GM19397 (cell line): ENCODE measurements around the gene OR11L1.
A peak's percentile ranks its signal among the peaks of the same experiment; 100 is the strongest.

ENCODE experiments used
- ATAC-seq: cut with Tn5 transposase; IDR thresholded peaks from one replicate; pipeline ENCODE4 v1.9.1; 2021; ENCODE audit warnings: mild to moderate bottlenecking, moderate library complexity; ENCODE audit not compliant: unreplicated experiment

The OR11L1 gene

GRCh38 chr1:247841796-247842195, at the start of gene OR11L1:
TSS of gene OR11L1 (minus strand) at chr1:247841896. CDS start at chr1:247841896, 0 bp downstream.
- ATAC-seq, result no peak

GRCh38 chr1:247884797-247885413, 43.2 kb upstream of the OR11L1 start:
- ATAC-seq, result no peak

- ATAC-seq, result no peak
Observed at GRCh38 chr1:247883346-247883745, 41.6 kb upstream of the OR11L1 start.

GRCh38 chr1:247865416-247865815, 23.7 kb upstream of the OR11L1 start:
- ATAC-seq, result no peak

GRCh38 chr1:247864644-247865043, 22.9 kb upstream of the OR11L1 start:
- no peak for ATAC-seq

- ATAC-seq, result no peak
Observed at GRCh38 chr1:247862756-247863155, 21.1 kb upstream of the OR11L1 start.

- no peak for ATAC-seq
Observed at GRCh38 chr1:247857985-247858619, 16.4 kb upstream of the OR11L1 start.

GRCh38 chr1:247857069-247857984, 15.6 kb upstream of the OR11L1 start, which contains the start of gene TRIM58:
TSS of gene TRIM58 (plus strand) at chr1:247857187. CDS start at chr1:247857247, 60 bp downstream.
- peak; percentile 54 for ATAC-seq

- no peak for ATAC-seq
Observed at GRCh38 chr1:247855911-247856310, 14.2 kb upstream of the OR11L1 start.

- ATAC-seq, result no peak
Observed at GRCh38 chr1:247854899-247855545, 13.3 kb upstream of the OR11L1 start.

- no peak for ATAC-seq
Observed at GRCh38 chr1:247849616-247850015, 7.9 kb upstream of the OR11L1 start.

- ATAC-seq, result no peak
Observed at GRCh38 chr1:247848346-247848745, 6.7 kb upstream of the OR11L1 start.

GRCh38 chr1:247845693-247846017, 4.0 kb upstream of the OR11L1 start:
- ATAC-seq, result no peak

GRCh38 chr1:247845011-247845692, 3.5 kb upstream of the OR11L1 start:
- ATAC-seq, result no peak

- ATAC-seq, result no peak
Observed at GRCh38 chr1:247843411-247843810, 1.7 kb upstream of the OR11L1 start.

- ATAC-seq, result no peak
Observed at GRCh38 chr1:247840818-247841217, 878 bp downstream of the OR11L1 start.

- ATAC-seq, result no peak
Observed at GRCh38 chr1:247833601-247834000, 8.1 kb downstream of the OR11L1 start.

GRCh38 chr1:247829656-247830055, 12.0 kb downstream of the OR11L1 start:
- no peak for ATAC-seq

GRCh38 chr1:247825362-247825761, 16.3 kb downstream of the OR11L1 start:
- ATAC-seq, result no peak

- ATAC-seq, result no peak
Observed at GRCh38 chr1:247824023-247824422, 17.7 kb downstream of the OR11L1 start, which contains the start of gene OR14A16. TSS of gene OR14A16 (minus strand) at chr1:247824119. CDS start at chr1:247815729, 8,390 bp downstream.

GRCh38 chr1:247822060-247822459, 19.6 kb downstream of the OR11L1 start:
- no peak for ATAC-seq
